Left lobe of liver (tissue), 2 donors: ENCODE results near the gene SERPINB1. TPM values are rescaled to one million over a fixed set of nuclear protein-coding genes. Genes with fewer than 3 reads are reported as not detected.
"Not testable (repeated sequence)": the region's sequence is repeated elsewhere in the genome, so short reads cannot be mapped to it uniquely, and the experiment has no call there.

Source experiments
- ATAC-seq: fragments of 200-7000 bp; cut with Tn5 transposase; one replicate; pipeline ENCODE4 v1.9.1; 2020; ENCODE audit warnings: mild to moderate bottlenecking, moderate library complexity
- DNase-seq: peaks from one replicate; pipeline ENCODE4 v3.0.0-alpha.2; 2020; ENCODE audit warnings: low spot score
- total RNA-seq: library from RNA; stranded (reverse); gene quantifications from one replicate; pipeline ENCODE4 v1.2.1, GENCODE V29; 2021
- donor health status: DM: no; HTN: no; CAD: no; lungs with moderate emphysema.
- donor health status: DM: no; HTN: yes; CAD: no.

Gene SERPINB1
- 9.5 TPM for total RNA-seq

DNA sequence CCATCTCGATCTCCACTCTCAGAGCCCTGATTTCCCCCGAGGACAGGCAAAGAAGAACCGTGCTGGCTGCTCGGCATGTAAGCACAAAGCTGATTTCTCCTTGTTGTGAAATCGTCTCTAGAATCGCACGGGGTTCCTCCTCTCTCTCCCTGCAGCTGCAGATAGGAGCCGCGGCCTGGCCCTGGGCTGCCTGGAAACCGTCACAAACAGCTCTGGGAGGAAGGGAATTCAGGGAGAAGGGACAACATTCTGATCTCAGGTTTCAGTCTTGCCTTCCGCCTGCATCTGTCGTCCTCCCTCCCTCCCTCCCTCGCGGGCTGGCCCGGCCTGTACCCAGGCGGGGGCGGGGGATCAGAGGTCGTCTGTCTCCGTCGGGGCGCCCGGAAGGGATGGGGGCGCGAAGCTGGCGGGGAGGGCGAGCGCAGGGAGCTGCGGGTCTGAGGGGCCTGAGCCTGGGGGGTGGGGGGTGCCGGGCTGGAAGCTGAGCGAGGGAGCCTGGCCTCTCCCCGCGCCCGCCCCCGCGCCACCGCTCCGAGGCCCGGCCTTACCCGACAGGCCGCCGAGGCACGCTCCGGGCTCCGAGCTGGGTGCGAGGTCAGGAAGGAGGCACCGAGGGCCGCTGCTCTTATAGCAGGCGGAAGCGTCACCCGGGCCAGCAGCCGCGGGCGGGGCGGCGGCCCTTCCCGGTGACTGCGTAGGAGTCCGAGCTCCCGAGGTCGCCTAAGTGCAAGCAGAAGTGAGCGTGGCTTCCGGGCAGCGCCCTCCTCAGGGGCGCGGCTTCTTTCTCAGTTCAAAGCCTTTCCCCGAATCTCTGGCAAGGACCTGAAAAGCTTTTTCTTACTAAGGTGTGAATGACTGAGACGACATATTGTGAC lies at the start of gene SERPINB1:
TSS of gene SERPINB1 (minus strand) at position 600 of the 875 bp plus-strand sequence. CDS start 1,277 bp downstream, outside the sequence.
- ATAC-seq (peak; percentile 86), DNase-seq (peak; percentile 85)

DNA sequence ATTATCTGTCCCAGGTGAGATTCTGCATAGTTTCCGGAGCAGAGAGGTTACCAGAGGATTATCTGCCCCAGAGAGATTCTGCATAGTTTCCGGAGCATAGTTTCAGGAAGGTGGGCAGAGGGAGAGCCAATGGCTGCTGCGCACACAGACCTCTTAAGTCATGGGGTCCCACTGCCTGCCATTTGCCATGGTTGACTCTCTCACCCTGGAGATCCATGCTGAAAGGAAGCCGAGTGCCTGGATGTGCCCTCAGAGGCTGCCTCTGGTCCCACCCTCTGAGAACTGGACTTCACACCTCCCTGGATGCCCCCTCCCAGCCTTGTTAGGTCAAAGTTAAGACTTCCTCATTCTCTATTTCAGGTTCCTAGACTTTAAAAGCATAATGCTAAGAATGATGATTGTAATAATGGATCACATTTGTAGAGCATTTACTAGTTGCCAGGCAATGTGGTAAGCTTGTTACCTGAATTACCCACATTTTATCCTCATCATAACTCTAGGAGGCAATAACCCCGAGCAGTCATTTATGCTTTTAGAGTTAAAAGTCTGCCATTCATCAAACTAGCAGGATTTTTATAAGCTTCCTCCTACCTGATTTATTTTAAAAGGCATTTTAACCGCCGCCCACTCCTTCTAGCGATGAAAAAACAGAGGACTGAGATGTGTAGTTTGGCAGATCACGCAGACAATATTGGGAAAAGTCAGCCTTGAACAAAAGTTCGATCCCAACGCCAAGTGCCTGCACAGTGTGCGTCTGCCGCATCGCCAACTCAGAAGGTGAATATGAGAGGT lies 49.5 kb upstream of the SERPINB1 start:
- ATAC-seq (no peak), DNase-seq (no peak)

DNA sequence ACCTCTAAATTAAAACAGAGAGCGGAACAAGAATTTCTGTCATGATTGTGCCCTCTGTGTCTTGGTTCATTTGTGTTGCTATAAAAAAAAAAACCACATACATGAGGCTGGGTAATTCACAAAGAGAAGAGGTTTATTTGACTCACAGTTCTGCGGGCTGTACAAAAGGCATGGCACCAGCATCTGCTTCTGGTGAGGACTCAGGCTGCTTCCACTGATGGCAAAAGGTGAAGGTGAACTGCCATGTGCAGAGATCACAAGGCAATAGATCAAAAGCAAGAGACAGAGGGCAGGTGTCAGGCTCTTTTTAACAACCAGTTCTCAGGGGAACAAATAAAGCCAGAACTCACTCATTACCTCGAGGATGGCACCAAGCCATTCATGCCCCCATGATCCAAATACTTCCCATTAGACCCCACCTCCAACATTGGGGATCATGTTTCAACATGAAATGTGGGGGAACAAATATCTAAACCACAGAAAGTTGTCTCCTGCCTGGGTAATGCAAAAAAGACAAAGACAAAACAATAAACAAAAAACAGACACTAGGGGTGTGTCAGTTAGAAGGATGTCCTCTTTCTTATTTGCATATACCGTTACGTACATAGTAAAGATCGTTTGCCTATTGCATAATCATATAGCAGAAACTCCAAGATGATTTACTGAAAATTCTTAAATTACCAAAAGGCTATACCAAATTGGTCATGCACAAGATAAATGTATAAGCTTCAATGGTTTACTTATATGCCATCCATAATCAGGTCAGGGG lies 44.5 kb upstream of the SERPINB1 start:
- ATAC-seq: no peak

DNA sequence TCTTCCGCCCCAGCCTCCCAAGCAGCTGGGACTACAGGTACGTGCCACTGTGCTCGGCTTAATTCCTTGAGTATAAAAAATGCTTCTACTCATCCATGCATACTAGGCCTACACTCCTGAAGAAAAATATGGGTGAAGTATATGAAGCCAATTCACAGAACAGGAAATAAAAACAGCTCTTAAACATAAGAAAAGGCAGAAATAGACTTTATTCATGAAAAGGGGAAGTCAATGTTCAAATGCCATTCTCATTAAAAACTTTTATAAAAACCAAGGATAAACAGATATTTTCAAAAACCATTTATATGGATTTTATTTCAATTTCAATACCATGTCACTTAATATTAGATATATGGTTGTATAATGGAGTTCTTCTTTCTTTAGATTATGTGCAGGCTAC lies 43.1 kb upstream of the SERPINB1 start:
- ATAC-seq: no peak
- no peak for DNase-seq

More for the DNA sequence above, 44.5 kb upstream of the SERPINB1 start:
- no peak for DNase-seq

DNA sequence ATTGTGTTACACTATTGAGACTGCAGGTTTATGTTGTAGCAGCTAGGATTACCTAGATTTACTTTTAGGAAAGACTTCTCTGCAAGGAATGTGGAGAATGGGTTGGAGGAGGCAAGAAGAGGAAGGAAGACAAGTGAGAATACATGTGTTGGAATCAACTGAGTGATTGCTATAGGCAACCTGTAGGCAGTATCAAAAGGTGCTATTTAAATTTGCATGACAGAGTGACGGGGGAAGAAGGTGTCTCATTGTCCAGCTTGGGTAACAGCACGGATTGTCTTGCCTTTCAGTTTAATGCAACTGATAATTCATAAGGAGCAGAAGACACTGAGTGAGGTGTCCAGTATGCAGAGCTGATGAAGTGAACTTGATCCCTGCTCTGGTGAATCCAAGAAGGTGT lies 42.0 kb upstream of the SERPINB1 start:
- DNase-seq (no peak), ATAC-seq (no peak)

DNA sequence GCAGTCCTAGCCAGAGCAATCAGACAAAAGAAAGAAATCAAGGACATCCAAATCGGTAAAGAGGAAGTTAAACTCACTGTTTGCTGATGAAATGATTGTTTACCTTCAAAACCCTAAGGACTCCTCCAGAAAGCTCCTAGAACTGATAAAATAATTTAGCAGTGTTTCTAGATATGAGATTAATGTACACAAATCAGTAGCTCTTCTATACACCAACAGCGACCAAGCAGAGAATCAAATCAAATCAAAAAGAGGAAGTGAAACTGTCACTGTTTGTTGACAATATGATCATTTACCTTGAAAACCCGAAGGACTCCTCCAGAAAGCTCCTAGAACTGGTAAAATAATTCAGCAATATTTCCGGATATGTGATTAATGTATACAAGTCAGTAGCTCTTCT lies 39.8 kb upstream of the SERPINB1 start:
- no peak for ATAC-seq
- no peak for DNase-seq

DNA sequence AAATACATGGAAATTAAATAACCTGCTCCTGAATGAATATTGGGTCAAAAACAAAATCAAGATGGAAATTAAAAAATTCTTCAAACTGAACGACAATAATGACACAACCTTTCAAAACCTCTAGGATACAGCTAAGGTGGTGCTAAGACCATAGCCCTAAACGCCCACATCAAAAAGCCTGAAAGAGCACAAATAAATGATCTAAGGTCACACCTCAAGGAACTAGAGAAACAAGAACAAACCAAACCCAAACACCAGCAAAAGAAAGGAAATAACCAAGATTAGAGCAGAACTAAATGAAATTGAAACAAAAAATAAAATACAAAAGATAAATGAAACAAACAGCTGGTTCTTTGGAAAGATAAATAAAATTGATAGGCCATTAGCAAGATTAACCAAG lies 38.5 kb upstream of the SERPINB1 start:
- ATAC-seq, DNase-seq: not testable (repeated sequence)

DNA sequence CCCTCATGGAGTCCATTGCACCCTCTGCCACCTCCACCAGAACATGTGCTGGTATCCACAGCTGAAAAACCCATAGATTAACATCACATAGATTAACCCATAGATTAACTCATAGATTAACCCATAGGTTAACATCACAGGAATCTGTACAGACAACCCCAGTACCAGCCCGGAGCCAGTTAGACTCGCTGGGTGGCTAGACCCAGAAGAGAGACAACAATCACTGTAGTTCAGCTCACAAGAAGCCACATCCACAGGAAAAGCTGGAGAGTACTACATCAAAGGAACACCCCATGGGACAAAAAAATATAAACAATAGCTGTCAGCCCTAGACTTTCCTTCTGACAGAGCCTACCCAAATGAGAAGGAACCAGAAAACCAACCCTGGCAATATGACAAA lies 36.3 kb upstream of the SERPINB1 start:
- ATAC-seq (no peak), DNase-seq (no peak)

DNA sequence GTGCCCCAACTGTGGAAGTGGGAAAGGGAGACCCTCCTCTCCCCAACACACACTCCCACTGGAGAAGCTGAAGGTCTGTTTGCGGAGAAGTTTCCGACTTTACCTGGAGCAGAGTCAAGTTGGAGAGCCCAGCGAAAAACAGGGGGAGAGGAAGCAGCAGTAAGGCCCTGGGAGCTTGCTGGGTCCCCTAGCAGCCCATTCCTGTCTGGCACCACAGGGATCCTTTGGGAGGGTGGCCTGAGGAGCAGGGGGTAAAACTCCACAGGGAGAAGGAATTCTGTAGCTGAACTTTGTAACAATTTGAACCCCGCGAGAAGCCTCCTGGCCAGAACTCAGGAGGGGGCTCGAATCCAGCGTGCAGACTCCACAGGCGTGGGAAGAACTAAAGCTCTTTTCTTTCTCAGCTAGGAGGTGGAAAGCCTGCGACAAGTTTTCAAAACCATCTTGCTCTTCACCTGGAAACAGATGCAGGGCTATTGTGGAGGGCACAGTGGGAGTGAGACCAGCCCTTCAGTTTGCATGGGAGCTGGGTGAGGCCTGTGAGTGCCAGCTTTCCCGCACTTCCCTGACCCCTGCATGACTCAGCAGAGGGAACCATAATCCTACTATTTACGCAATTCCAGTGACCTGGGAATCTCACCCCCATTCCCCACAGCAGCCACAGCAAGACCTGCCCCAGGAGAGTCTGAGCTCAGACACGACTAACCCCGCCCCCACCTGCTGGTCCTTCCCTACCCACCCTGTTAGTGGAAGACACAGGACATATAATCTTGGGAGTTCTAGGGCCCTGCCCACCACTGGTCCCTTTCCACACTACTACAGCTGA lies 35.6 kb upstream of the SERPINB1 start:
- ATAC-seq (peak; percentile 23), DNase-seq (no peak)

DNA sequence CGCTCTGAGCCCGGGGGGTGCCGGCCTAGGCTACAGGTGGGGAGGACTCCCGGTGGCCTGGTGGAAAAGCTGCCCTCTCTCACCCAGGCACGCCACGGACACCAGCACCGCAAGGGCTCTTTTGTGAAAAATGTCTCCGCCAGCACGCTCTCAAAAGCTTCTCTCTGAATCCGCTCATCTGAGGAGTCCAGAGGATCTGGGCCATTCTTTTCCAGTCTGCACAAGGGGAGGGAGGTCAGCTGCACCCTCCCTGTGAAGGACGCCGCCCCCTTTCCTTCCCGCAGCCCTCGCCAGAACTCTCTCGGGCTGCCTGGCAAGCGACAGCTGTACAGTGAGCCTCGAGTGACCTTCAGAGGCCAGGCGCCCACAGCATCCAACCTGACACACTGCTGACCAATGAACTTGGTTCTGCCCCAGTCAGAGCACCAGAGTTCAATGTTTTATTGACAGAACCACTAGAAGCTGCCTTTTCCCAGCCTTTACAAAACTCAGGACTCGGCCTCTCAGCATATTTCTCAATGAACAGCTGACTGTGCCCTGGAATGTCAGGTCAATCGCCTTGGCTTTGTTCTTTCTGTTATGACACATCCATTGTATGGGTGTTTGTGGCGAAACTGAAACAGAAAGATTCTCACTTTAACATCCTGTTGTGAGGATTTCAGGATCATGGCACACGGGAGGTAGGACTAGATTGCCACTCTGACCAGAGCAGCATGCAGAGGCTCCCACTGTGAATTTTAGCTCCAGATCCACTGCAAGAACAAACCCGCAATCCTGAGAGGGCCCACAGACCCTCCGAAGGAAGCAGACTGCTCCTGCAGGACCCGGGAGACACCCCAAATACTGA lies 34.8 kb upstream of the SERPINB1 start:
- DNase-seq (peak; percentile 91), ATAC-seq (peak; percentile 93)

DNA sequence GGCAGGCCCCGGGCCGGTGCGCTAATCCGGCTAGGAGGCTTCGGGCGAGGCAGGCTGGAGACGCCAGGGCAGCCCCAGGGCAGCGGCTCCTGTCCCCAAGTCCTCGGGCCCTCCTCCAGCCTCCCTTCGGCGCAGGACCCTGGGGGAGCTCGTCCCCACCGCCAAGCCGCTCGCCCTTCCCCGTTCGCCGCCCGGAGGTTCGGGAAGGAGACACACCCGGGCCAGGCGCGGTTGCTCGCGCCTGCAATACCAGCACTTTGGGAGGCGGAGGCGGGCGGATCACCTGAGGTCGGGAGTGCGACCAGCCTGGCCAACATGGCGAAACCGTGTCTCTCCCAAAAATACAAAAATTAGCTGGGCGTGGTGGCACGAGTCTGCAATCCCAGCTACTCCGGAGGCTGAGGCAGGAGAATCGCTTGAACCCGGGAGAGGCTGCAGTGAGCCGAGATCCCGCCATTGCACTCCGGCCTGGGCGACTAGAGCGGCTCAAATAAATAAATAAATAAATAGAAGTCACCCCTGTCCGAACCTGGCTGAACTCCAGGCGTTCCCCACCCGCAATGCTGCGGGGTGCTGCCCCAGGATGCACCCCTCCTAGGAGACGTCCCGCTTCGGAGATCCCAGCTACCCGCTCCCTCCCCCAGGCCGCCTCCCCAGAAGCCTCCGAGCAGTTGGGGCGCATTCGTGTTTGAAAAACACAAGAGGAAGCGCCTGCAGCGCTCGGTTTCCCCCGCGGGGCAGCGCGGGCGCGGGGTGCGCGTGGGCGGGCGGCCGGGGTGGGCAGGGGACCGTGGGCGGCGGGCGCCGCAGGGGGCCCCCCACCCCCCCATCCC lies 33.9 kb upstream of the SERPINB1 start:
- ATAC-seq (peak; percentile 37), DNase-seq (no peak)

DNA sequence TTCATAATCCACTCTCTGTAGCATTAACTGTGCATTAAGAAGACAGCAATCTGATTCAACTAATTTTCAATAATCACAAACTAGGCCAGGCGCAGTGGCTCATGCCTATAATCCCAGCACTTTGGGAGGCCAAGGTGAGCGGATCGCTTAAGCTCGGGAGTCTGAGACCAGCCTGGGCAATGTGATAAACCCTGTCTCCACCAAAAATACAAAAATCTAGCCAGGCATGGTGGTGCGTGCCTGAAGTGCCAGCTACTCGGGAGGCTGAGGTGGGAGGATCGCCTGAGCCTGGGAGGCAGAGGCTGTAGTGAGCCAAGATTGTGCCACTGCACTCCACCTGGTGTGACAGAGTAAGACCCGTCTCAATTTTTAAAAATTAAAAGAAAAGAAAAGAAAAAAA lies 32.0 kb upstream of the SERPINB1 start:
- ATAC-seq (no peak), DNase-seq (no peak)

DNA sequence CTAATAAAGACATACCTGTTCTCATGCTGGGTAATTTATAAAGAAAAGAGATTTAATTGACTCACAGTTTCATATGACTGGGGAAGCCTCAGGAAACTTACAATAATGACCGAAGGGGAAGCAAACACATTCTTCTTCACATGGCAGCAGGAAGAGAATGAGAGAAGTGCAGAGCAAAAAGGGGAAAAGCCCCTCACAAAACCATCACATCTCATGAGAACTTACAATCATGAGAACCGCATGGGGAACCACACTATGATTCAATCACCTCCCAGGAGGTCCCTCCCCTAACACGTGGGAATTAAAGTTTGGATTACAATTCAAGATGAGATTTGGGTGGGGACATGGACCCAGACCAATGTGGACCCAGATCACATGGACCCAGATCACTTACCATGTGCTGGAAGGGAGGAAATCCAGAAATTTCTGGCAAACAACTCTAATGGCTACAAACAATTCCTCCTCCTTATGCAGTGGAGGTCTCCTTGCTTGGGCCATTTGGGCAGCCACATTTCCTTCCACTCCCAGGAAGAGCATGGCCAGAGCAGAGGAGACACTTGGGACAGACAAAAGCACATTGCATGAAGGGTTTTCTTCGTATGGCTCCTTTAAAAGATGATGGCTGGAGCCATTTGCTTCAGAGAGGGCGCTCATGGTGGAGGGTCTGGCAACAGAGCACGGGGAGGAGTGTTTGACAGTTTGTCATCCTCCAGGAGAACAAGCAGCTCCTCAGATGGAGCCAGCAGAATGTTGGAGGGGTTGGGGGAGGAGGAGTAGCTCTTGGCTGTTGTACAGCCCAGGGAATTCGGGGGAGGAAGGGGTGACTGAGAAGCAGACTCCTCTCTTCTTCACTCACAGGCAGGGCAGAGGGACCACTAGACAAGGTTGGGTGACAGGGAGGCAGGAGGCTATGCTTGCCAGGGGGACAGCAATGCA lies 31.0 kb upstream of the SERPINB1 start:
- DNase-seq: no peak
- no peak for ATAC-seq

DNA sequence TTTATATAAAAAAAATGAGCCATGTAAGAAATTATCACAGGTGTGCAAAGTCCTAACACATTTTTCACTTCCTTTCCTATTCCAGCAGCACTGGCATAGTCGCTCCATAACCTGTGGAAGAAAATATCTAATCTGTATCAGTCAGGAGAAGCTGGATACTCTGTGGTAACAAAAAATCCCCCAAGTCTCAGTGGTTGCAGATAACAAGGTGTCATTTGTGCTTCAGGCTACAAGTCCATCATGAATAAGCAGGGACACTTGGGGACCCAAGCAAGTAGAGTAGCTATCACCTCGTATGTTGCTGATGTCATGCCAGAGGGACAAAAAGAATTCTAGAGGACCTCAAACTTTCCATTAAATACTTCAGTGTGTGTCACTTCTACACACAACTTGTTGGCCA lies 30.3 kb upstream of the SERPINB1 start:
- no peak for ATAC-seq

DNA sequence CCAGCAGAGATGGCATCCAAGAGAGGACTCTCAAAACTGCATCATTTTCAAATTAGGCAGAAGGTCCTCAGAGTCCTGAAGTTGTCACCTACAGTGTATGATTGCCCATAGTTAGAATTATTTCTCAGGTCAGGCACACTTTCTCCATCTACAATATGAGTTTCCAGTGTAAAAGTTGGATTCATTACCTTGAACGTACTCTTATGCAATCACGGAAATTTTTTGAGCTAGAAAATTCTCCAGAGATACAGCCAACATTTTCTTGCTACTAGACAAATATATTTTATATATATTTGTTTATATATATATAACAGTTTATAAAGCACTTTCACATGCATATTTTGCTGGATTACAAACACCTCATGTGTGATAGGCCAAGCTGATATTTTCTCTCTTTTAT lies 29.4 kb upstream of the SERPINB1 start:
- ATAC-seq (no peak), DNase-seq (no peak)

More for the DNA sequence above, 30.3 kb upstream of the SERPINB1 start:
- no peak for DNase-seq

DNA sequence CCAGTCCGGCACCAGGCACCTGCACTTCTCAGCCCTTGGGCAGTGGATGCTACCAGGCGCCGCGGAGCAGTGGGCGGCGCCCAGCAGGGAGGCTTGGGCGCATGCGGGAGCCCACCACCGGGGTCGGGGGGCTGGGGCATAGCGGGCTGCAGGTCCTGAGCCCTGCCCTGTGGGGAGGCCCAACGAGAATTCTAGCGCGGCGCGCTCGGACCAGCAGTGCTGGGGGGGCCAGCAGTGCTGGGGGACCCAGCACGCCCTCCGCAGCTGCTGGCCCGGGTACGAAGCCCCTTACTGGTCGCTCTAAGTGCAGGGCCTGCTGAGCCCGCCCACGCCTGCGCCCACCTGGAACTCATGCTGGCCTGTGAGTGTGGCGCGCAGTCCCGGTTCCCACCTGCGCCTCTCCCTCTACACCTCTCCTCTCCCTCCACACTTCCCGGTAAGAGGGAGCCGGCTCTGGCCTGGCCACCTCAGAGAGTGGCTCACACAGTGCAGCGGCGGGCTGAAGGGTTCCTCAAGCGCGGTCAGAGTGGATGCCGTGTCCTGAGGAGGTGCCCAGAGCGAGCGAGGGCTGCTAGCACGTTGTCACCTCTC lies 28.5 kb upstream of the SERPINB1 start:
- no peak for DNase-seq
- ATAC-seq: no peak

DNA sequence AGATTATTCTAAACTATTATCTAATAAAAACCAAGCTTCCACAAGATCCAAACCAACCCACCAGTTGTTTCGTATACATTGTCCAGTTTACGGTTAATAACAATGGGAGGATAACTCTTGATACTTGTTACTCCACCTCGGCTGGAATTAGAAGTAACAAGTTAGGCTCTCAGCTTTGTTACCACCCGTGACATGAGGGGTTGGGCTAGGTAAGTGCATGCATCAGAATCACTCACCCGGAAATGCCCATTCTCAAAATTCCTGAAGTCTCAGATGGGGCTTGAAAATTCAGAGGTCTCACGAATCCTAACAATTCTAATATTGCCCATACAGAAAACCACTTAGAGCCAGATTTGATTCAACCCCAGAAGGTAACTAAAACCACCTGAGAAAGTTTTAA lies 27.0 kb upstream of the SERPINB1 start:
- DNase-seq: no peak
- ATAC-seq: no peak
